Keratinocyte (primary cell): ENCODE data around the gene MRPS7. TPM values are rescaled to one million over a fixed set of nuclear protein-coding genes. Genes with fewer than 3 reads are reported as not detected.

Experiments used
- DNase-seq: peaks from one replicate; pipeline ENCODE4 v3.0.0-alpha.2; 2011; ENCODE audit warnings: low read depth, missing footprints, low spot score
- FAIRE-seq: peaks from 2 replicates; lab custom pipeline; 2011; peaks lifted over from hg19 to GRCh38; lab: Jason Lieb, UNC
- H2AFZ ChIP-seq: 2 replicates; pipeline ENCODE4 v1.6.0; 2012; ENCODE audit warnings: low read length, control low read depth, inconsistent platforms; ENCODE audit not compliant: control insufficient read depth
- H3K27ac ChIP-seq: 2 replicates; pipeline ENCODE4 v1.5.1; 2011; ENCODE audit warnings: low read length; ENCODE audit not compliant: control insufficient read depth, insufficient read depth
- H3K27me3 ChIP-seq: 3 replicates; pipeline ENCODE4 v1.6.0; 2011; ENCODE audit warnings: low read length; ENCODE audit not compliant: control insufficient read depth, insufficient read depth; ENCODE audit errors: extremely low read depth
- H3K36me3 ChIP-seq, 2 experiments: 2 replicates in 1 of 2; 3 replicates in 1 of 2; pipeline ENCODE4 v1.5.1; 2011; ENCODE audit warnings: low read length in 2 of 2, mild to moderate bottlenecking in 1 of 2; ENCODE audit not compliant: control insufficient read depth in 2 of 2, insufficient read depth in 2 of 2; ENCODE audit errors: extremely low read depth in 1 of 2
- H3K4me1 ChIP-seq: 3 replicates; pipeline ENCODE4 v1.5.1; 2011; ENCODE audit warnings: low read length; ENCODE audit not compliant: control insufficient read depth, insufficient read depth; ENCODE audit errors: extremely low read depth
- H3K4me2 ChIP-seq: 3 replicates; pipeline ENCODE4 v1.6.0; 2011; ENCODE audit warnings: low read depth, low read length; ENCODE audit not compliant: control insufficient read depth, insufficient read depth; ENCODE audit errors: extremely low read depth
- H3K4me3 ChIP-seq, 3 experiments: fragments of 200-600 bp in 1 of 3; sonication (generic) in 1 of 3; 2 replicates in 2 of 3; 3 replicates in 1 of 3; pipeline ENCODE4 v1.5.1; 2011 to 2016; ENCODE audit warnings: low read length in 3 of 3, mild to moderate bottlenecking in 3 of 3, control low read depth in 2 of 3, inconsistent platforms in 1 of 3, low read depth in 1 of 3, mixed read lengths in 1 of 3, mixed run types in 1 of 3, moderate library complexity in 1 of 3; ENCODE audit not compliant: control insufficient read depth in 2 of 3, insufficient read depth in 2 of 3; ENCODE audit errors: extremely low read depth in 1 of 3
- H3K79me2 ChIP-seq: 2 replicates; pipeline ENCODE4 v1.6.0; 2012; ENCODE audit warnings: low read length; ENCODE audit not compliant: control insufficient read depth, insufficient read depth
- H3K9ac ChIP-seq: 3 replicates; pipeline ENCODE4 v1.6.0; 2011; ENCODE audit warnings: low read length; ENCODE audit not compliant: control insufficient read depth, insufficient read depth; ENCODE audit errors: extremely low read depth
- H3K9me1 ChIP-seq: 3 replicates; pipeline ENCODE4 v1.6.0; 2011; ENCODE audit warnings: low read length; ENCODE audit not compliant: control insufficient read depth, insufficient read depth; ENCODE audit errors: extremely low read depth
- H3K9me3 ChIP-seq: 2 replicates; pipeline ENCODE4 v1.5.1; 2012; ENCODE audit warnings: low read depth, low read length; ENCODE audit not compliant: control insufficient read depth
- H4K20me1 ChIP-seq: 3 replicates; pipeline ENCODE4 v1.6.0; 2011; ENCODE audit warnings: low read length; ENCODE audit not compliant: control insufficient read depth, insufficient read depth; ENCODE audit errors: extremely low read depth
- EZH2 ChIP-seq: IDR thresholded peaks from one replicate; pipeline ENCODE4 v1.6.1; 2012; ENCODE audit warnings: inconsistent platforms, mild to moderate bottlenecking, low read length, moderate library complexity
- dilution Hi-C: fragments of 300-500 bp; cut with MboI; formaldehyde crosslinking; loops from one replicate; pipeline ENCODE4 v1.7.0; 2020; ENCODE audit warnings: low sequenced_read_pairs; ENCODE audit not compliant: extremely low pct_ligation_motif_present
- polyA plus RNA-seq, 5 experiments: library from polyadenylated mRNA; depleted of rRNA in 3 of 5; stranded (reverse) in 3 of 5; stranded (forward) in 1 of 5; unstranded in 1 of 5; fragments of >200 nt; gene quantifications; 1 replicate in 1 of 5; 2 replicates in 3 of 5; 3 replicates in 1 of 5; pipeline versions ENCODE4 v1.2.1 to v1.2.3, GENCODE V29; 2011 to 2012; ENCODE audit warnings: missing spikeins in 2 of 5, low read depth in 1 of 5, low replicate concordance in 1 of 5
- TF ChIP-seq, protein P1 (sequence below), 3 experiments: IDR thresholded peaks in 1 of 3; conservative IDR thresholded peaks in 1 of 3; optimal IDR thresholded peaks in 1 of 3; 2 replicates in 2 of 3; 3 replicates in 1 of 3; pipeline versions ENCODE3 to v1.5.1; 2011; ENCODE audit warnings: low read length in 3 of 3, mild to moderate bottlenecking in 3 of 3, moderate library complexity in 2 of 3, control low read depth in 1 of 3, inconsistent platforms in 1 of 3; ENCODE audit not compliant: insufficient read depth in 2 of 3; ENCODE audit errors: extremely low read depth in 1 of 3

The MRPS7 gene
- polyA plus RNA-seq, 1 donor (not counting 4 experiments of a cell fraction or from before 2014, with no cell fraction given): 79.0 TPM

- no peak overlapping the region for H3K4me3 ChIP-seq
- H3K4me1 ChIP-seq: peaks cover 13% of the 10 kb centered on the region
- H3K9ac ChIP-seq: no peak overlapping the region
Measured at GRCh38 chr17:75263055-75263454, 1.4 kb downstream of the MRPS7 start.

DNA sequence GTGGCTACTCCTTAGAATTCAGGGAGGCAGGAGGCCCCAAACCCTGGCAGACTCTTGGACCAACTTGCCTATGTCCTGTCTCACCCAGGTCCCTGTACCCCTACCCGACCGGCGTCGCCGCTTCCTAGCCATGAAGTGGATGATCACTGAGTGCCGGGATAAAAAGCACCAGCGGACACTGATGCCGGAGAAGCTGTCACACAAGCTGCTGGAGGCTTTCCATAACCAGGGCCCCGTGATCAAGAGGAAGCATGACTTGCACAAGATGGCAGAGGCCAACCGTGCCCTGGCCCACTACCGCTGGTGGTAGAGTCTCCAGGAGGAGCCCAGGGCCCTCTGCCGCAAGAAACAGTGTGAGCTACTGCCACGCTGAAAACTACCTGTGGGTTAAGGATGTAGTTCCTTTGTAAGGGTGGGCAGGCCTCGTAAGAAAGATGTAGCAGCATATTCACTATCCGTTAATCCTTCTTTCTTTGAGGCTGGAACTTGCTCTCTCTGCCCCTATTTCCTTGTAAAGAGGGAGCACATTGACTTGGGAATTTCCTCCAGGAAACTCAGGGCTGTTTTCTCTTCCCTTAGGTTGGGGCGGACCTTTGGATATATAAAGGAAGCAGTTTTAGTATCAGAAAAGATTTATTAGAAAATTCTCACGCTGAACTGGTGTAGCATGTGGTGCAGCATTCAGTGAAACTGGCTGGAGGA, 4.1 kb downstream of the MRPS7 start:
- H3K27me3 ChIP-seq: no peaks in the 10 kb centered on the region
- H3K4me1 ChIP-seq: peaks cover 12% of the 10 kb centered on the region
- H2AFZ ChIP-seq: no peak overlapping the region
- H3K9ac ChIP-seq: no peak overlapping the region
- TF ChIP-seq EZH2: no peak
- TF ChIP-seq, protein P1, sequence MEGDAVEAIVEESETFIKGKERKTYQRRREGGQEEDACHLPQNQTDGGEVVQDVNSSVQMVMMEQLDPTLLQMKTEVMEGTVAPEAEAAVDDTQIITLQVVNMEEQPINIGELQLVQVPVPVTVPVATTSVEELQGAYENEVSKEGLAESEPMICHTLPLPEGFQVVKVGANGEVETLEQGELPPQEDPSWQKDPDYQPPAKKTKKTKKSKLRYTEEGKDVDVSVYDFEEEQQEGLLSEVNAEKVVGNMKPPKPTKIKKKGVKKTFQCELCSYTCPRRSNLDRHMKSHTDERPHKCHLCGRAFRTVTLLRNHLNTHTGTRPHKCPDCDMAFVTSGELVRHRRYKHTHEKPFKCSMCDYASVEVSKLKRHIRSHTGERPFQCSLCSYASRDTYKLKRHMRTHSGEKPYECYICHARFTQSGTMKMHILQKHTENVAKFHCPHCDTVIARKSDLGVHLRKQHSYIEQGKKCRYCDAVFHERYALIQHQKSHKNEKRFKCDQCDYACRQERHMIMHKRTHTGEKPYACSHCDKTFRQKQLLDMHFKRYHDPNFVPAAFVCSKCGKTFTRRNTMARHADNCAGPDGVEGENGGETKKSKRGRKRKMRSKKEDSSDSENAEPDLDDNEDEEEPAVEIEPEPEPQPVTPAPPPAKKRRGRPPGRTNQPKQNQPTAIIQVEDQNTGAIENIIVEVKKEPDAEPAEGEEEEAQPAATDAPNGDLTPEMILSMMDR (optimal IDR thresholded peaks at IDR 0.05 in 1 of 3, IDR thresholded peaks at IDR 0.05 in 1 of 3, conservative IDR thresholded peaks at IDR 0.05 in 1 of 3; ENCODE audit: extremely low read depth in 1 of 3, insufficient read depth in 2 of 3, low read length in 3 of 3): no peak
- no peak overlapping the region for H3K4me3 ChIP-seq
- H4K20me1 ChIP-seq: no peaks in the 10 kb centered on the region
- H3K9me3 ChIP-seq: no peaks in the 10 kb centered on the region
- FAIRE-seq: no peak
- peaks cover 14 to 21% of the 10 kb centered on the region in 2 experiments for H3K36me3 ChIP-seq
- DNase-seq: no peak
- no peaks in the 10 kb centered on the region for H3K9me1 ChIP-seq
- H3K79me2 ChIP-seq: peaks cover 22% of the 10 kb centered on the region
- no peak overlapping the region for H3K27ac ChIP-seq
- dilution Hi-C loops: no loop called here
- H3K4me2 ChIP-seq: no peak overlapping the region

More at GRCh38 chr17:75263055-75263454, 1.4 kb downstream of the MRPS7 start:
- DNase-seq (no peak), FAIRE-seq (no peak)
- no peak for TF ChIP-seq EZH2
- TF ChIP-seq, protein P1 (optimal IDR thresholded peaks at IDR 0.05 in 1 of 3, IDR thresholded peaks at IDR 0.05 in 1 of 3, conservative IDR thresholded peaks at IDR 0.05 in 1 of 3; ENCODE audit: extremely low read depth in 1 of 3, insufficient read depth in 2 of 3, low read length in 3 of 3): no peak
- dilution Hi-C loops: no loop called here
- Histone ChIP-seq H4K20me1 (no peaks in the 10 kb centered on the region), H3K27ac (no peak overlapping the region), H3K9me3 (no peaks in the 10 kb centered on the region), H2AFZ (no peak overlapping the region), H3K79me2 (peaks cover 48% of the 10 kb centered on the region), H3K36me3 (peaks cover 14 to 21% of the 10 kb centered on the region in 2 experiments), H3K27me3 (no peaks in the 10 kb centered on the region), H3K4me2 (no peak overlapping the region), H3K9me1 (no peaks in the 10 kb centered on the region)
